ENCODE results near the gene MTG1. TPM values are rescaled to one million over a fixed set of nuclear protein-coding genes. Genes with fewer than 3 reads are reported as not detected.

Gene MTG1, protein sequence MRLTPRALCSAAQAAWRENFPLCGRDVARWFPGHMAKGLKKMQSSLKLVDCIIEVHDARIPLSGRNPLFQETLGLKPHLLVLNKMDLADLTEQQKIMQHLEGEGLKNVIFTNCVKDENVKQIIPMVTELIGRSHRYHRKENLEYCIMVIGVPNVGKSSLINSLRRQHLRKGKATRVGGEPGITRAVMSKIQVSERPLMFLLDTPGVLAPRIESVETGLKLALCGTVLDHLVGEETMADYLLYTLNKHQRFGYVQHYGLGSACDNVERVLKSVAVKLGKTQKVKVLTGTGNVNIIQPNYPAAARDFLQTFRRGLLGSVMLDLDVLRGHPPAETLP
- 86.0 to 91.1 TPM (median 90.5 TPM) in 3 replicates for total RNA-seq

DNA sequence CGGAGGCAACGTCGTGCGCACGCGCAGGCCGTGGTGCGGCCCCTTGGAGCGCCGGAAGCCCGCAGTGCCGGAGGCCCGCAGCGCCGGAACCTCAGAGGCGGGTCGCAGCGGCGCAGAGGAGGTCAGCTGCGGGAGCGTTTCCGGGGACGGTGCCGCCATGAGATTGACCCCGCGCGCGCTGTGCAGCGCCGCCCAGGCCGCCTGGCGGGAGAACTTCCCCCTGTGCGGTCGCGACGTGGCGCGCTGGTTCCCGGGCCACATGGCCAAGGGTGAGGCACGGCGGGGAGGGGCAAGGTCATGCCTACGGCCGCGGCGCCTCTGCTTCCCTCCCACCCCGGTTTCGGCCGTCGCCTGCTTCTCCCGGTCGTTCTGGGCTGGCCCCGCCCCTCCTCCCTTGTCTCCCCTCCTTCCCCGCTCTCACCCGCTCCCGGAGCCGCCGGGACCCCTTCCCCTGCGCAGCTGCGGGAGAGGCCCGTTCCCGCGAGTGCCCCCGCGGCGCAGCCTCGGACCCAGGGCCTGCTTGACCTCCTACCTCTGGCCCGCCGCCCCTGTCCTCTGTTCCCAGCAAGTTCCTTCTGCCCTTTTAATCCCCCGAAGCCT, at the start of gene MTG1:
MTG1 (plus strand) TSS at position 94 of the 600 bp plus-strand sequence; CDS start at position 158, 64 bp downstream.
- peak; percentile 92 to 98 for DNase-seq (ENCODE audit: low spot score in 2 of 2, unreplicated experiment in 2 of 2)
- Mint-ChIP-seq H3K27me3 (ENCODE audit: low read depth) (no peaks in the 10 kb centered on the region), H3K36me3 (peaks cover 14% of the 10 kb centered on the region), H3K9me3 (no peaks in the 10 kb centered on the region), H3K27ac (peak within 1 kb of the TSS; percentile 97), H3K4me1 (peaks cover 13% of the 10 kb centered on the region), H3K4me3 (peak within 1 kb of the TSS; percentile 95)
- TF ChIP-seq, protein P1, sequence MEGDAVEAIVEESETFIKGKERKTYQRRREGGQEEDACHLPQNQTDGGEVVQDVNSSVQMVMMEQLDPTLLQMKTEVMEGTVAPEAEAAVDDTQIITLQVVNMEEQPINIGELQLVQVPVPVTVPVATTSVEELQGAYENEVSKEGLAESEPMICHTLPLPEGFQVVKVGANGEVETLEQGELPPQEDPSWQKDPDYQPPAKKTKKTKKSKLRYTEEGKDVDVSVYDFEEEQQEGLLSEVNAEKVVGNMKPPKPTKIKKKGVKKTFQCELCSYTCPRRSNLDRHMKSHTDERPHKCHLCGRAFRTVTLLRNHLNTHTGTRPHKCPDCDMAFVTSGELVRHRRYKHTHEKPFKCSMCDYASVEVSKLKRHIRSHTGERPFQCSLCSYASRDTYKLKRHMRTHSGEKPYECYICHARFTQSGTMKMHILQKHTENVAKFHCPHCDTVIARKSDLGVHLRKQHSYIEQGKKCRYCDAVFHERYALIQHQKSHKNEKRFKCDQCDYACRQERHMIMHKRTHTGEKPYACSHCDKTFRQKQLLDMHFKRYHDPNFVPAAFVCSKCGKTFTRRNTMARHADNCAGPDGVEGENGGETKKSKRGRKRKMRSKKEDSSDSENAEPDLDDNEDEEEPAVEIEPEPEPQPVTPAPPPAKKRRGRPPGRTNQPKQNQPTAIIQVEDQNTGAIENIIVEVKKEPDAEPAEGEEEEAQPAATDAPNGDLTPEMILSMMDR (IDR thresholded peaks at IDR 0.05; ENCODE audit: unreplicated experiment), result no peak

DNA sequence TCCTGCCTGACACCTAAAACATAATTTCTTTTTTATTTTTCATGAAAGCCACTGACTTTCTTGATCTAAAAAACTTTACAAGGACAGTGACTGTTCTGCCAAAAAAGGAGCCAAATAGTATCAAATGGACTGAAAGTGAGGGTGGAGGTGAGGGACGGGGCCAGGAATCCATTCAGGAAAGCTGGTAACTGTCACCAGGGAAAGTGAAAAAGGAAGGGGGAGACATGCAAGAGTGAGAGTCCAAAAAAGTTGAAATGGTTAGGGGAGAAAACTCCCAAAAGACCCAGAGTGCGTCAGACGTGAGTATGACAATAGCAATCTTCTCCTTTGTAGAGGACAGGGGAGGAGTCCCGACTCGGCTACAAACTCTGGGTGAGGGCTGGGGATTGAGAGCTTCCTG, 49.7 kb upstream of the MTG1 start:
- no peak for DNase-seq (ENCODE audit: low spot score in 2 of 2, unreplicated experiment in 2 of 2)
- Mint-ChIP-seq H3K4me1 (no peaks in the 10 kb centered on the region), H3K9me3 (peaks cover 12% of the 10 kb centered on the region), H3K27me3 (ENCODE audit: low read depth) (peaks cover 42% of the 10 kb centered on the region), H3K4me3 (no peak overlapping the region), H3K27ac (no peak overlapping the region), H3K36me3 (no peaks in the 10 kb centered on the region)
- TF ChIP-seq, protein P1 (IDR thresholded peaks at IDR 0.05; ENCODE audit: unreplicated experiment), result no peak

DNA sequence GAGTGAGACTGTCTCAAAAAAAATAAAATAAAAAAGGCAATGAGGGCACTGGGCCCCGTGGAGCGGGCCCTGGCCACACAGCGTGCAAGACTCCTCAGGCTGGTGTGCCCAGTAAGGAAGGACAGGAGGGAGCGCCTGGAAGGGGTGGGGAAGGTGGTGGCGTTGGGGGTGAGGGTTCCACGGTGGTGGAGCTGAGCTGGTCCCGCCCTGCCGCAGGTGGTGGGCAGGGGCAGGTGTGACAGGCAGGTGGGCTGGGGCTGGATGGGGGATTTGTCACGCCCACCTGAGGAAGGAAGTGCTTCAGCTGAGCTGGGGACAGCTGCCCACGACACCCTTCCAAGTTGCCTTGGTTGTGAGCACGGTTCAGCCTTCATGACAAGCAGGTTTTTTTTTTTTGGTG, 47.5 kb upstream of the MTG1 start:
- Mint-ChIP-seq H3K27me3 (ENCODE audit: low read depth) (peaks cover 34% of the 10 kb centered on the region), H3K27ac (no peak overlapping the region), H3K36me3 (no peaks in the 10 kb centered on the region), H3K9me3 (peaks cover 12% of the 10 kb centered on the region), H3K4me3 (no peak overlapping the region), H3K4me1 (no peaks in the 10 kb centered on the region)
- TF ChIP-seq, protein P1 (IDR thresholded peaks at IDR 0.05; ENCODE audit: unreplicated experiment), result no peak
- no peak for DNase-seq (ENCODE audit: low spot score in 2 of 2, unreplicated experiment in 2 of 2)

DNA sequence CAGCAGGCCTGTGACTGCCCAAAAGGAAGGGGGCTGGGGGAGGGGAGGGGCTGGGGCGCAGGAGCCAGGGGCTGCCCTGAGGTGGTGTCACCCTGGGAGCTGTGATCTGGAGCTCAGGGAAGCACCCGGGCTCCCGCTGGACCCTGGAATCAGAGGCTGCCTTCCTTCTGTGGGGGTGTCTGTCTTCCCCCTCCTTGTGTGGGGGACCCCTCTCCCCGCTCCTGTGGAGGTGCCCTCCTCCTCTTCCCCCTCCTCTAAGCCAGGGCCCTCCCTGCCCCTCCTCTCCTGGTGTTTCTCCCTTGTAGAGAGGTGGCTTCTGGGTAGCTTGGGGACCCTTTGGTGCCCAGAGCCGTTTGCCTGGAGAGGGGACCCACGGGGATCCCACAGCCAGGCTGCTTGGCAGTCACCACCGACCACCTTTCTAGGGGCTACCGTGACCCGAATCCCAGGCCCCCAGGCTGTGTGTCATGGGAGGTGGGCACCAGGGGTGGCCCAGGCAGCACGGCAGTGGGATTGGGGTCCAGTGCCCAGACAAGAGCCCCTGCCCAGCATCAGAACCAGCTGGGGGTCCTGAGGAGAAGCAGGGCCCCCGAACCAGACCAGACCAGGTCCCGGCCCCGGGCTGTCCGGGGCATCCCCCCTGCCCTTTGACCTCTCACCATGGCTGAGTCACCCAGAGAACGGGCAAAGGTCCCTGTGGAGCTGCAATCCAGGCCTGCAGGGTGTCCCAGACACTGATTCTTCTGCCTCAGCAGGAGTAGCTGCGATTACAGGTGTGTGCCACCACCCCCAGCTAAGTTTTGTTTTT, 46.0 kb upstream of the MTG1 start:
- peaks cover 7% of the 10 kb centered on the region for H3K9me3 Mint-ChIP-seq

DNA sequence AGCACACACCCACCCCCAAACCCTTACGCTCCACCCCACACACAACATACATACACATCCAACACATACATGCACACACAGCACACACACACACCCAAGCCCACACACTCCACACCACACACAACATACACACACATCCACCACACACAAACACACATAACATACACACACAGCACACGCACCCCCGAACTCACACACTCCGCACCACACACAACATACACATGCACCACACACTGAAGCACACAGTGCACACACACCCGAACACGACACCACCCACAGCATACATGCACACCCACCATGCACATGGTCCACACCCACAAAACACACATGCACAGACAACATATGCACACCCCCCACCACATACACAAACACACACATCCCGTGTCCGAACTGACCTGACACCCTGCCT, 44.8 kb upstream of the MTG1 start:
- TF ChIP-seq, protein P1 (IDR thresholded peaks at IDR 0.05; ENCODE audit: unreplicated experiment), result no peak
- H3K9me3 Mint-ChIP-seq, result peaks cover 7% of the 10 kb centered on the region
- peaks cover 17% of the 10 kb centered on the region for H3K27me3 Mint-ChIP-seq (ENCODE audit: low read depth)
- H3K27ac Mint-ChIP-seq, result no peak overlapping the region
- no peak for DNase-seq (ENCODE audit: low spot score in 2 of 2, unreplicated experiment in 2 of 2)
- H3K4me1 Mint-ChIP-seq, result no peaks in the 10 kb centered on the region
- H3K36me3 Mint-ChIP-seq, result no peaks in the 10 kb centered on the region
- H3K4me3 Mint-ChIP-seq, result no peak overlapping the region

More for the DNA sequence above, 46.0 kb upstream of the MTG1 start:
- DNase-seq (ENCODE audit: low spot score in 2 of 2, unreplicated experiment in 2 of 2), result no peak
- H3K4me1 Mint-ChIP-seq, result no peaks in the 10 kb centered on the region
- TF ChIP-seq, protein P1 (IDR thresholded peaks at IDR 0.05; ENCODE audit: unreplicated experiment), result no peak
- peaks cover 26% of the 10 kb centered on the region for H3K27me3 Mint-ChIP-seq (ENCODE audit: low read depth)
- no peak overlapping the region for H3K4me3 Mint-ChIP-seq
- H3K36me3 Mint-ChIP-seq, result no peaks in the 10 kb centered on the region
- no peak overlapping the region for H3K27ac Mint-ChIP-seq
